Activated CD4-positive, alpha-beta T cell treated with anti-CD3 and anti-CD28 coated beads, Interleukin-2, amount 50 U/mL, for 1 hour (primary cell): ENCODE measurements around the gene ZNF431.
"Not testable (repeated sequence)": the region's sequence is repeated elsewhere in the genome, so short reads cannot be mapped to it uniquely, and the experiment has no call there.

Experiments used
- DNase-seq: peaks from one replicate; pipeline ENCODE4 v3.0.0-alpha.2; 2020

Gene ZNF431

DNA sequence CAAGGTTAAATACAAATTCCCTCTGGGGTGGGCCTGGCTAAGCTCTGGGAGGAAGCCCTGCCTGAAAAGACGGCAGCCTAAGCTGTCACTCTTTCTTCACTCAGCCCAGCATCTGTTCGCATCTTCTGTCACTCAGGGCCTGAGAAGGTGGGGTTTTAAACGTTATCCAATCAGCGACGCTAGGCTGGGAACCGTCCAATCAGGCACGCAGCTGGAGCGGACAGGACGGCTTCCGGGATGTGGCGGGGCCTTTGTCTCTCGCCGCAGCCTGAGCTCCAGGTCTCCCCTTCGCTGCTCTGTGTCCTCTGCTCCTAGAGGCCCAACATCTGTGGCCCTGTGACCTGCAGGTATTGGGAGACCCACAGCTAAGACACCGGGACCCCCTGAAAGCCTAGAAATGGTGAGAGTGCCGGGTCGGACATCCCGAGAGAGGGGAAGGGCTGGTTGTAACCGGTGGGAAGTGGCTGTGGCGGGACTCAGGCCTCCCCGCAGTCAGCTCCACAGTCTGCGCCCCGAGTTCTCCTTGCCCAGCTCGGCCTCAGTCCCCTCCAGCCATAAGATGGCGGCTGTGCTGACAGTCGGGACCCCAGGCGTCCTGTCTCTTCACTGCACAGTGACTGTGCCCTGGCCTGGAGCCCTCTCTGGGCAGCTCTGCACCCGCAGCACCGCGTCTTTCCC lies at the start of gene ZNF431:
ZNF431 (plus strand) TSS at position 254 of the 678 bp plus-strand sequence; CDS start at position 398, 144 bp downstream.
- peak; percentile 82 for DNase-seq

DNA sequence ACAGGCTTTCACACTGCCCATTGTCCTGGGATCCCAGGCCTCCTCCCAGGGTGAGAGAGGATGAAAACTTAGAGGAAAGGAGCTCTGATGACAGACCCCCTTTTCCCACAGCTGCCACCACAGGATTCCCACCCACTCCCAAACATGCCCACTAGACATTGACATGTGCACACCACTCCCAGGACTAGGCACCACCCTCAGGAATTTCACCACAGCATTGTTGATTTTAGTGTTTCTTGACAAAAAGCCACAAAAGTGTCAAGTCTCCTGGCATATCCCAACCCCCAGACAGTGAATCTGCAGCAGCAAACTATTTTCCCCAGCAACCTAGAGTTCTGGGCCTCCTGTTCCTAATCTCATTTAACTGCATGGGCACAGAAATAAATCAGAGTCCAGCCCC lies 49.7 kb upstream of the ZNF431 start:
- no peak for DNase-seq

DNA sequence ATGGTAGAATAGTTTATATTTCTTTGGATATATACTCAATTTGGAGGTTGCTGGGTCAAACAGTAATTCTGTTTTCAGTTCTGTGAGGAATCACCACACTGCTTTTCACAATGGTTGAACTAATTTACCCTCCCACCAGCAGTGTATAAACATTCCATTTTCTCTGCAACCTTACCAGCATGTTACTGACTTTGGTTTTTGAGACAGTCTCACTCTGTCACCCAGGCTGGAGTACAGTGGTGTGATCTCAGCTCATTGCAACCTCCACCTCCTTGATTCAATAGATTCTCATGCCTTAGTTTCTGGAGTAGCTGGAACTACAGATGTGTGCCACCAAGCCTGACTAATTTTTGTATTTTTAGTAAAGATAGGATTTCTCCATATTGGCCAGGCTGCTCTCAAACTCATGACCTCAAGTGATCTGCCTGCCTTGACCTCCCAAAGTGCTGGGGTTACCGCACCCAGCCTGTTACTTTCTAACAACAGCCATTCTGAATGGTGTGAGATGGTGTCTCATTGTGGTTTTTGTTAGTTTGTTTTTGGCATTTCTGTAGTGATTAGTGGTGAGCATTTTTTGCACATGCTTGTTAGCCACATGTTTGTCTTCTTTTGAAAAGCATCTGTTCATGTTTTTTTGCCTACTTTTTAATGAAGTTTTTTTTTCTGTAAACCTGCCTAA lies 47.4 kb upstream of the ZNF431 start:
- no peak for DNase-seq

DNA sequence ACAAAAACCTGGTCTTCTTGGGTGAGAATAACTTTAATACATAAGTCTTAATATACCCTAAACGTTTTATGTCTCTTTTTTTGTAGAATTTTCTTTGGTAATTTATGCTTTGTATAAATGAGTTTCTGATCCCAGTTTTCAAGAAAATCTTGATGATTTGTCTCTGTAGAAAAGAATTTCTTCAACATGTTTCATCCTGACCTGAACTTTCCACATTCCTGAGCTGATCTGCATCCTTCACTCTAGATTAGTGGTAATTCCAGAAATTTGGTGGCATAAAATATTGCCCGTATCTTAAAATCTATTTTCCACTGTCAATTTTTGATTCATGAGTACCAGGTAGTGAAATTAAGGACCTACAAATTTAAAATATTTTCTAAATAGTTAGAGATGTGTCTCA lies 43.5 kb upstream of the ZNF431 start:
- no peak for DNase-seq

DNA sequence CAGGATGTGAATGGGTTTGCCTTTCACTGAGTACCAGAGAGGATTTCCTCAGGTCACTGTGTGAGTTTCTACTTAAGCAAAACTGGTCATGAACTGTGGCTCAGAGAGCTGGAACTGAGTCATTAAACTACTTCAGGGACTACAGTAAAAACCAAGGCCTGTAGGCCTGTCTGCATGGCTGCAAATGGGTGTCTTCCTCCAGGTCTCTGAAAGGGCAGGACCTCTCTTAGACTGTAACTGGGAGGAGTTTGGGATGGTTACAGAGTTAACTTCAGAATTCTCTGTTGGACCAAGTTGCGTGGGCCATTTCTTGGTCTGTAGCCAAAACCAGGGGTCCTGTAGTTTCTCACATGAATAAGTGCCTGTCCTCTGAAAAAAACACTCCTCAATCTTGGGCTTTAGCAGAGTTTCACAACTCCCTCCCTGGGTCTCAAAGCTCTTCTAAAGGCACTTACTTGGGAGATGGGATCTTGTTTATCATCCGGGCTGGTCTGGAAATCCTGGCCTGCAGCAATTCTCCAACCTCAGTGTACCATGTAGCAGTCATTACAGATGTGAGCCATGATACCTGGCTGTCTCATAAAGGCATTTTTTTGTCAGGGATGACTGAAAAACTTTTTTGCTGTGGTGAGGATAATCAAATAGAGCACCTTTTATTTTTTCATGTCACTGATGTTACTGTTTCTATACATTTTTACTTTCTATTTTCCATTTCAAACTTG lies 40.2 kb upstream of the ZNF431 start:
- DNase-seq, result no peak

DNA sequence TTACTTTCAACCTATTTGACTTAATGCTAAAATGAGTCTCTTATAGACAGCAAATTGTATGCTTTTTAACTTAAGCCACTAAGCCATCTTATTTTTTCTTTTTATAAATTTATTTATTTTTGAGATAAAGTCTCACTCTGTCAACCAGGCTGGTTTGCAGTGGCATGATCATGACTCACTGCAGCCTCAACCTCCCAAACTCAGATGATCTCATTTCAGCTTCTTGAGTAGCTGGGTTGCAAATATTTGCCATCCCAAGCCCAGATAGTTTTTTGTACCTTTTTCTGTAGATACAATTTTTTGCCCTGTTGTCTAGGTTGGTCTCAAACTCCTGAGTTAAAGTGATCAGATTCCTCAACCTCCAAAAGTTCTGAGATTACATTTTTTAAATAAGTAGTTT lies 32.7 kb upstream of the ZNF431 start:
- DNase-seq, result no peak

DNA sequence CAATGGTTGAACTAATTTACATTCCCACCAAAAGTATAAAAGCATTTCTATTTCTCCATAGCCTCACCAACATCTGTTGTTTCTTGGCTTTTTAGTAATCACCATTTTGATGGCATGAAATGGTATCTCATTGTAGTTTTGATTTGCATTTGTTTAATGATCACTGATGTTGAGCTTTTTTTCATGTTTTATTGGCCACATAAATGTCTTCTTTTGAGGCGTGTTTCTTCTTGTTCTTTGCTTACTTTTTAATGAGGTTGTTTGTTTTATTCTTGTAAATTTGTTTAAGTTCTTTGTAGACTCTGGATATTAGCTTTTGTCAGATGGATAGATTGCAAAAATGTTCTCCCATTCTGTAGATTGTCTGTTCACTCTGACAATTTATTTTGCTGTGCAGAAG lies 31.7 kb upstream of the ZNF431 start:
- DNase-seq, result no peak

DNA sequence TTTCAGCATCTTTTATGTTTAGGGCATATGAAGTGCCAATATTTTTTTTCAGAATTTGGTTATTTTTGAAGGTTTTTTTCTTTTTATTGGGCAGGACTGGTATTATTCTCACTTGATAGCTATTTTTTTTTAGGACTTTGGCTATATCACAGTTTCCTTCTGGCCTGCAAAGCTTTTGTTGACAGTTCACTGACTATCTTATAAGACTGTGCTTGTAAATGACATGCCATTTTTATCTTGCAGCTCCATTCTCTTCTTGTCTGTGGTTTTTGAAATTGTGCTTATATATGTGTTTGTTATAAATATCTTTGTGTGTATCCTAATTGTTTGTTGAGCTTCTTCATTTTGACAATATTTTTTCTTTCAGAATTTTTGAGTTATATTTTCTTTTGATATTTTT lies 26.4 kb upstream of the ZNF431 start:
- no peak for DNase-seq

DNA sequence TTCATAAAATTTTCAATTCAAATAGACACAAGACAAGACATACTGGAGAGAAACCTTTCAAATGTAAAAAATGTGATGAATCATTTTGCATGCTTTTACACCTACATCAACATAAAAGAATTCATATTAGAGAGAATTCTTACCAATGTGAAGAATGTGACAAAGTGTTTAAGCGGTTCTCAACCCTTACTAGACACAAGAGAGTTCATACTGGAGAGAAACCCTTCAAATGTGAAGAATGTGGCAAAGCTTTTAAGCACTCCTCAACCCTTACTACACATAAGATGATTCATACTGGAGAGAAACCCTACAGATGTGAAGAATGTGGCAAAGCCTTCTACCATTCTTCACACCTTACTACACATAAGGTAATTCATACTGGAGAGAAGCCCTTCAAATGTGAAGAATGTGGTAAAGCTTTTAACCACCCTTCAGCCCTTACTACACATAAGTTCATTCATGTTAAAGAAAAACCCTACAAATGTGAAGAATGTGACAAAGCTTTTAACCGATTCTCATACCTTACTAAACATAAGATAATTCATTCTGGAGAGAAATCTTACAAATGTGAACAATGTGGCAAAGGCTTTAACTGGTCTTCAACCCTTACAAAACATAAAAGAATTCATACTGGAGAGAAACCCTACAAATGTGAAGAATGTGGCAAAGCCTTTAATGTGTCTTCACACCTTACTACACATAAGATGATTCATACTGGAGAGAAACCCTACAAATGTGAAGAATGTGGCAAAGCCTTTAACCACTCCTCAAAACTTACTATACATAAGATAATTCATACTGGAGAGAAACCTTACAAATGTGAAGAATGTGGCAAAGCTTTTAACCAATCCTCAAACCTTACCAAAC lies 24.6 kb upstream of the ZNF431 start:
- no peak for DNase-seq

DNA sequence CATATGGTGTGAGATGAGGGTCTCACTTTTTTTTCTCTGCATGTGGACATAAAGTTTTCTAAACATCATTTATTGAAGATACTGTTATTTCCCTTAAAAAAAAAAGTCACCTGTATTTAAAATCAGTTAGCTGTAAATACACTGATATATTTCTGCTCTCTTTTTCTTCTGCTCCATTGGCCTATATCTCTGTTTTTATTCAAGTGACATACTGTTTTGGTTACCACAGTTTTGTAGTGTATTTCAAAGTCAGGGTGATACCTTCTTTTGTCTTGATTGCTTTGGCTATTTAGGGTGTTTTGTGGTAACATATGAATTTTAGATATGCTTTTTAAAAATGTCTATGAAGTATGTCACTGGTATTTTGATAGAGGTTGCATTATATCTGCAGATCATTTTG lies 15.8 kb upstream of the ZNF431 start:
- DNase-seq, result no peak

DNA sequence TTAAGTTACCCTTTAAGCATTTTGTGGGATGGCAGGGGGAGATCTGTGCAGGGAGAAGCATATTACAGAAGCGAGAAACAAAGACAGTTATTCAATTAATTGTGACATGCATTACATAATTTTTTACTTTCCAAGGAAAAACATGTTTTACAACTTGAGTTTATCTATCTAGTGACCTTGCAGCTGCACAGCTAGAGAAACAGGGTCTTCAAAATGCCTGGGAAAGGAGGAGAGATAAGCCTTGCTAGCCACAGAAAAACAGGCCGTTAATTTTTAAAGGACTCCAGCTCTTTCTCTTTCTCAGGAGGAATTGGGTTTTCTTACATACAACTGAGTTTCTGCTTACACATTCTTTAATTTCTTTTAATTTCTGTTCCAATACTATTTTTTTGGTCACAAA lies 14.8 kb upstream of the ZNF431 start:
- DNase-seq, result no peak

DNA sequence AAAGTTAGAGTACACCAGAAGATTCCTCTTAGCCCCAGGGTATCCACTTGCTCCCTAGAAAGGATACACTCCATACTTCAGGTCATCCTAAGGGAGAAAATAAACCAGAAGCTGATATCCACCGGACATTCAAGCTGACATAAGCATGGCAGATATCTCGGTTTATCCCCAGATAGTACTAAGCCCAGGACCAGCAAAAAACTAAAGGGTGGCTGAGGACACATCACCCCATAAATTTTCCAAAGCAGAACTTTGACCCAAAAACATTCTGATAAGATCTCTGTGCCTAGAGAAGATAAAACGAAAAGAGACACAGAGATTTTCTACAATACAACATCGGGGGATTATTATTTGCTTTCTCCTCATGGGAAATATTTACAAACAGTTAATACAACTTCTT lies 13.9 kb upstream of the ZNF431 start:
- no peak for DNase-seq

DNA sequence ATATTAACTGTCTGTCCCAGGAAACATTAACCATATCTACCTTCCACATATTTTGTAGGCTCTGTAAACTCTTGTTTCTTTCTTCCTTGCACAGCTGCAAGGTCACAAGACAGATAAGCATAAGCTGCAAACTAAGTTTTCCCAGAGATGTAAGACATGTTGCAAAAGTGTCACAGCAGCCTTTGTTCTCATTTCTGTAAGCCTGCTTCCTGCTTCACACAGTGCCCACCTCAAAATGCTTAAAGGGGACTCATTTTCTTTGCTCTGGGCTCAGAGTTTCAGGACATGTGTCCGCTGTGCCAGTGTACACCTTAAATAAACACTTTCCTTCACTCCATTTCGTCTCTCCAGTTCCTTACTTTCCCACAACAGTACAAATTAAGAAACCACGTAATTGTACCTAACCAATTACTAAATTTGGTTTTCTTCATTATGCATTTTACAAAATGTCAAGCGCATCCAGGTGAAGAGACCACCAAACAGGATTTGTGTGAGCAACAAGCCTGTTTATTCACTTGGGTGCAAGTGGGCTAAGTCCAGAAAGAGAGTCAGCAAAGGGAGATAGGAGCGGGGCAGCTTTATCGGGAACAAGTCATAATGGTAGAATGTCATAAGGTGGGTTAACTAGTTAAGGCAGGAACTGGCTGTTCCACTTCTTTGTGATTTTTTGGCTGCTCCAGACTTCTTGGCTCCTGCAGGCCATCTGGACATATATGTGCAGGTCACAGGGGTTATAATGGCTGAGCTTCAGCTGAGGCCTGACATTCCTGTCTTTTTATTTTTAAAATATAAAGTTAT lies 12.7 kb upstream of the ZNF431 start:
- DNase-seq, result no peak

DNA sequence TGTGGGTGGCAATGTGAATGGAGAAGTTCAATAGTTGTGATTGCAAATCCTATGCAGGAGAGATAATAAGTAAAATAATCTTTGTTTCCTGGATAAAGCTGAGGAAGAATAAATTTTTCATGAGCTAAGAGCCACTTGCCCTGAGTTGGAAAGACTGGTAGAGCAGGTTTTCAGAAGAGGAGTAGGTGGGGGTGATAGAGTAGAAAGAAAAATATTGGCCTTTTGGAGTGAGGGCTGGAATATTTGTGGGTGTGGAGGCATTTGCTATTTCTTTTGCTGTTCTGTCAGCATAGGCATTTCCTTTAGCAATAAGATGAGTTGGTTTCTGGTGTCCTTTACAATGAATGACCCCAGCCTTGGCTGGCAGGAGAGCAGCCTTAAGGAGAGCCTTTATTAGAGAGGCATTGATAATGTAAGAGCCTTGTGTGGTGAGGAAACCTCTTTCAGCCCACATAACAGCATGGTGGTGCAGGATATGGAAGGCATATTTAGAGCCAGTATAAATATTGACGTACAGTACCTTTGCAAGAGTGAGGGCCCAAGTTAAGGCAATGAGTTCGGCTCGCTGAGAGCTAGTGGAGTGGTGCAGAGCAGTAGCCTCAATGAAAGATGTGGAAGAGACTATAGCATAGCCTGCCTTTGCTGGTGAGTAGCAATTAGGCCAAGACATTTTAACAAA lies 11.6 kb upstream of the ZNF431 start:
- DNase-seq, result no peak

DNA sequence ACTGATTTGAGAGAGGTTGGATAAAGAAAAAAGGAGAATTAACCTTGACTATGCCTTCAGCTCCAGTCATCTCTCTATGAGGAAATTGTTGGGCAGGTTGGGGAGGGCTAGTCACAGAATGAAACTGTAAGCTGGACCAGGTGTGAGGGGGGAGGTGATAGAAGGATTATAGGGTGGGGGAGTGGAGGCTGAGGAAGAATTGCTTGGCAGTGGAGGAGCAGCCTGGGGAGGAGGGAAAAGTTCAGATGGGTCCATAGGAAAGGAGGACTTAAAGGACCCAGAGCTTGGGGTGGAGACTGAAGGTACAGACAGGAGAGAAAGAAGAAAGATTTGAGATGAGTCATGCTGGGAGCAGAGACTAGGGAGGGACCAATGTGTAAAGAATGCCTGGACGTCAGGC lies 8.2 kb upstream of the ZNF431 start:
- DNase-seq, result no peak

DNA sequence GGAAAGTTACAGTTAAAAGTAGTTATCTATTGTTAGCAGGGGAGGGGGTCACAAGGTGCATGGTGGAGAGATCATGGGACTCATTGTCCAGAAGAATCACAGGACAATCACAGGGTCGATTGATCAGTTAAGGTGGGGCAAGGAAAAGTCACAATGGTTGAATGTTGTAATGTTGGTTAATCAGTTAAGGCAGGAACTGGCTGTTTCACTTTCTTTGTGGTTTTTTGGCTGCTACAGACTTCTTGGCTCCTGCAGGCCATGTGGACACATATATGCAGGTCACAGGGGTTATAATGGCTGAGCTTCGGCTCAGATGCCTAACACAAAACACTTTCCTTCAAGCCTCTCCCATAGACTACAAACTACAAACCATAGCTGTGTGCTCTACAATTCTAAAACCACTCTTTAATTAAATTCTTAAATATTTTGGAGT lies 6.9 kb upstream of the ZNF431 start:
- no peak for DNase-seq

DNA sequence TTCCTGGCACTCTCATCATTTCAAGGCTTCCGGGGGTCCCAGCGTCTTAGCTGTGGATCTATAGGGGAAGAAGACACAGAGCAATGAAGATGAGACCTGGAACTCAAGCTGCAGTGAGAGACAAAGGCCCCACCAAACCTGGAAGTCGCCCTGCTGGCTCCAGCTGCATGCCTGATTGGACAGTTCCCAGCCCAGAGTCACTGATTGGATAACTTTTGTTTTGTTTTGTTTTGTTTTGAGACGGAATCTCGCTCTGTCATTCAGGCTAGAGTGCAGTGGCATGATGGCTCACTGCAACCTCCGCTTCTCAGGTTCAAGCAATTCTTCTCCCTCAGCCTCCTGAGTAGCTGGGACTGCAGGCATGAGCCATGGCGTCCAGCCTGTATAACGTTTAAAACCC lies 6.4 kb upstream of the ZNF431 start:
- no peak for DNase-seq

DNA sequence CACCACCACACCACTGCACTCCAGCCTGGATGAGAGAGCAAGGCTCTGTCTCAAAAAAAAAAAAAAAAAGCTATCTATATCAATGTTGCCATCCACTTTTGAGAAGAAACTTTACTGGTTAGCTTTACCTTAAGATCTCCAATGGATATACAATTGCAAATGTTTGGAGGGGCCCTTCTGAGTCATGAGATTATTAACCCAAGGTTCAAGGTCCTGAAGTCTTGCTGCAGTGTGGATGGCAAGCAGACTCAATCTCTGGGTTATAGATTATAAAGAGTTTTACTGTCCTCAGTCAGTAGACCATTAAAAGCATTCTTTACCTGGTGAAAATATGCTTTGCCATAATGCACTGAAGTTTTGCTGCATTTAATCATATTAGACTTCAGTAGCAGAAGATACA lies 3.7 kb upstream of the ZNF431 start:
- no peak for DNase-seq

DNA sequence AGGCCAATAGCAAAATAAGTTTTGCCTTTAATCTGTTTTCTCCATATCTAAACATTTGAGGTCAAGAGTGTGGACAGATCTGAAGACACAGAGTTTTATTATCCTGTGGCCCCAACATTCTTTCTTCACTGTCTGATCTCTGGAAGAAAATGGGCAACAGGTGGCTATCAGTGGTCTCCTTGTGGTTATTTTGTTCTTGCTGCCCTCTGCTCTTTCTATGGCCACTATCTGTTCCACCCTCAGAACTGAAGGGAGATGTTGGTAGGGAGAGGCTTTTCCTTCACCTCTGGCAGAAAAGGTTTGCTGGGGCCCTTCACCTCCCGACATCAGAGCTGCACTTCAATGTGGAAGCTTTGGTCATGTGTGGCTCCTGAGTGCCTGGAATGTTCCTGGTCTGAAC lies 834 bp upstream of the ZNF431 start:
- not testable (repeated sequence) for DNase-seq

DNA sequence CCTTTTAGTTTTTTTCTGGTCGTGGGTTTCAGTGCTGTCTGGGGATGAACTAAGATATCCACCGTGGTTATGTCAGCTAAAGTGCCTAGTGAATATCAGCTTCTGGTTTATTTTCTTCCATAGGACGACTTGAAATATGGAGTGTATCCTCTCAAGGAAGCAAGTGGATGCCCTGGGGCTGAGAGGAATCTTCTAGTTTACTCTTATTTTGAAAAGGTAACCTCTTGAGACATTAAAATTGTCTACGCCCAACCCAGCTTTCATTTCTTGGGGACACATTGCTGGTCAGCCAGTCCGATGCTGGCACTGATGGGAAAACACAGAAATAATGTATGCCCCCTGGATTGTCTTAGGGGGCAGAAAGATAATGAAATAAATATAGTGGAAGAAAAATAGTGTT lies 1.6 kb downstream of the ZNF431 start:
- DNase-seq, result no peak

DNA sequence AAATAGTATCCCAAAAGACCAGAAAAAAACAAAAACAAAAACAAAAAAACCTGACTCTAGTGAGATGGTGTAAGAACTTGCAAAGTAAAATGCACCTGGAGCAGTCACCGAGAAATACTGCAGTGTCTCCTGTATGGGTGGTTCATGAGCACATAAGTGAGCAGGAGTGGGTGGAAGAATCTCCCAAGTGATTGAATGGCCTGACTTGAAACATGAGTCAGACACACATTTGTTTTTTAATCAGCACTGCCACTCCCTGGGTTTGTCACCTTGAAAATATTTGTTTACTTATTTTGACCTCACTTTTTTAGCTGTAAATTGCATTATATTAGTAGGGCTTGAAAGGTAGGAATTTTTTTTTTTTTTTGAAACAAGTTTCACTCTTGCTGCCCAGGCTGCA lies 2.0 kb downstream of the ZNF431 start:
- DNase-seq, result no peak

DNA sequence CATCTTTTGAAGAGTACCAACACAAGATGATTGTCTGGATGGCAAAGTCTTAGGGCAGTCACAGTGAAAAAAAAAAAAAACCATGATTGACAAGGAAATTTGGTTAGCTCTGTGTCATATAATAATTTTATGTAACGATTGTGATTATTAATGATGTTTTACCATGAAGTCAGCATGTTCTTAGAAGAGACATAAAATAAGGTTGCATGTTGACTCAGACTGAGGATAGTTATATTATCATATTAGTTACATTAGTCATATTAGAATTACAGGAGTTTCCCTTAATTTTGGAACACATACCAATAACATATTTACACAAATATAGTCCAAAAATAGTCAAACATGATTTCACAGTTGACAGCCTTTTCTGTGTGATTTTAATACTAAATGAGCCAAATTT lies 5.7 kb downstream of the ZNF431 start:
- DNase-seq, result no peak
